C4-2B (cell line): ENCODE data around the gene SLC11A1.
A peak's percentile ranks its signal among the peaks of the same experiment; 100 is the strongest.

ENCODE experiments used
- H3K27ac ChIP-seq: fragments of 450-650 bp; 2 replicates; pipeline ENCODE4 v1.5.1; 2017
- ZFX ChIP-seq: fragments of 450-650 bp; IDR thresholded peaks from 2 replicates; pipeline ENCODE4 v1.6.1; 2017
- TF ChIP-seq, protein P1 (sequence below): fragments of 450-650 bp; conservative IDR thresholded peaks from 2 replicates; pipeline ENCODE4 v1.5.1; 2017; ENCODE audit warnings: mild to moderate bottlenecking

The SLC11A1 gene

DNA sequence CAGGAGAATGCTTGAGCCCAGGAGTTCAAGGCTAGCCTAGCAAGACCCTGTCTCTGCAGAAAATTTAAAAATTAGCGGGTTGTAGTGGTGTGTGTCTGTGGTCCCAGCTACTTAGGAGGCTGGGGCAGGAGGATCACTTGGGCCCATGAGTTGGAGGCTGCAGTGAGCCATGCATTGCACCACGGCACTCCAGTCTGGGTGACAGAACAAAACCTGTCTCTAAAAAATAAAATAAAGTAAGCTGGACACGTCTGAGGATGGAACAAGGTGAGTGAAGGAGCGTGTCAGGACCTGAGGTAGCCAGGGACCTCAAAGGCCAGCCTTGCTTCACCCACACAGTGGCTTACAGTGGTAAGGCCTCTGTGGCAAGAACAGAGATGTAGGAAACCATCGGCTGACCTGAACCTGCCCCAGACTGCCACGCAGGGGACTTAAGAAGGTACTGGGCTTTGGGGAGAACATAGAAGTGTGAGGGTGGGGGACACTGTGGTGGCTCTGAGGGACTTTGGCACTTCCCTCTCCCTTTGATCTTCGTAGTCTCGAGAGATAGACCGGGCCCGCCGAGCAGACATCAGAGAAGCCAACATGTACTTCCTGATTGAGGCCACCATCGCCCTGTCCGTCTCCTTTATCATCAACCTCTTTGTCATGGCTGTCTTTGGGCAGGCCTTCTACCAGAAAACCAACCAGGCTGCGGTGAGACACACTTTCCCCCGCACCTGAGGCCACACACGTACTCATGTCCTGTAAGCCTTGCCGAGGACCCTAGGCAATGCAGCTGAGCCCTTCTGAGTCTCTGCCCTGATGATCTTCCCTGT is 7.5 kb downstream of the SLC11A1 start:
- H3K27ac ChIP-seq = no peak overlapping the region
- no peak for TF ChIP-seq ZFX
- TF ChIP-seq, protein P1, sequence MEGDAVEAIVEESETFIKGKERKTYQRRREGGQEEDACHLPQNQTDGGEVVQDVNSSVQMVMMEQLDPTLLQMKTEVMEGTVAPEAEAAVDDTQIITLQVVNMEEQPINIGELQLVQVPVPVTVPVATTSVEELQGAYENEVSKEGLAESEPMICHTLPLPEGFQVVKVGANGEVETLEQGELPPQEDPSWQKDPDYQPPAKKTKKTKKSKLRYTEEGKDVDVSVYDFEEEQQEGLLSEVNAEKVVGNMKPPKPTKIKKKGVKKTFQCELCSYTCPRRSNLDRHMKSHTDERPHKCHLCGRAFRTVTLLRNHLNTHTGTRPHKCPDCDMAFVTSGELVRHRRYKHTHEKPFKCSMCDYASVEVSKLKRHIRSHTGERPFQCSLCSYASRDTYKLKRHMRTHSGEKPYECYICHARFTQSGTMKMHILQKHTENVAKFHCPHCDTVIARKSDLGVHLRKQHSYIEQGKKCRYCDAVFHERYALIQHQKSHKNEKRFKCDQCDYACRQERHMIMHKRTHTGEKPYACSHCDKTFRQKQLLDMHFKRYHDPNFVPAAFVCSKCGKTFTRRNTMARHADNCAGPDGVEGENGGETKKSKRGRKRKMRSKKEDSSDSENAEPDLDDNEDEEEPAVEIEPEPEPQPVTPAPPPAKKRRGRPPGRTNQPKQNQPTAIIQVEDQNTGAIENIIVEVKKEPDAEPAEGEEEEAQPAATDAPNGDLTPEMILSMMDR = no peak

DNA sequence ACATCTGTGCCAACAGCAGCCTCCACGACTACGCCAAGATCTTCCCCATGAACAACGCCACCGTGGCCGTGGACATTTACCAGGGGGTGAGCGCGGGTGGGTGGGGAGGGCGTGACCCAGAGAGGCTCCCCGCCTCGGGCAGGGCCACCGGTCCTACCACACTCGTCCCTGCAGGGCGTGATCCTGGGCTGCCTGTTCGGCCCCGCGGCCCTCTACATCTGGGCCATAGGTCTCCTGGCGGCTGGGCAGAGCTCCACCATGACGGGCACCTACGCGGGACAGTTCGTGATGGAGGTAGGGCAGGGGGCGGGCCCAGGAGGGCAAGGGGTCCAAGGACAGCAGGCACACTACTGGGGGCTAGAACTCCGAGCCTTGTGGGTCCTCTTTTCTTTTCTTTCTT is 9.1 kb downstream of the SLC11A1 start:
- no peak overlapping the region for H3K27ac ChIP-seq
- TF ChIP-seq, protein P1 = no peak
- TF ChIP-seq ZFX = no peak

- TF ChIP-seq ZFX = no peak
- TF ChIP-seq, protein P1 = no peak
Measured at GRCh38 chr2:218392459-218392858, 10.4 kb downstream of the SLC11A1 start.

DNA sequence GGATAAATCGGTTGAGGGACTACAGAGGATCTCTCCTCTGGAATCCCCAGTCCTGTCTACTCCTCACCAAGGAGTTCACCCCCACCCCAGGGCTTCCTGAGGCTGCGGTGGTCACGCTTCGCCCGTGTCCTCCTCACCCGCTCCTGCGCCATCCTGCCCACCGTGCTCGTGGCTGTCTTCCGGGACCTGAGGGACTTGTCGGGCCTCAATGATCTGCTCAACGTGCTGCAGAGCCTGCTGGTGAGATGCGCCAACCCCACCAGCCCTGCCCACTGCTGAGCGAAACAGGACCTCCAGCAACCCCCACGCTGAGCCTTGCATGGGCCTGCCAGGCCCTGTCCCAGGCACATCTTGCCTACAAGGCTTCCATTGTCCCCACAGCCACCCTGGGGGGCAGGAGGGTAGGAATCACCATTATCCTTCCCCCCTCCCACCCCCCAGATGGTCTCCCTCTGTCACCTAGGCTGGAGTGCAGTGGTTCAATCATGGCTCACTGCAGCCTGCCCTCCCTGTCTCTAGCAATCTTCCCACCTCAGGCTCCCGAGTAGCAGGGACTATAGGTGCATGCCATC is 10.9 kb downstream of the SLC11A1 start:
- H3K27ac ChIP-seq = no peak overlapping the region
- TF ChIP-seq, protein P1 = no peak
- TF ChIP-seq ZFX = no peak

More at GRCh38 chr2:218392459-218392858, 10.4 kb downstream of the SLC11A1 start:
- H3K27ac ChIP-seq = no peak overlapping the region

GRCh38 chr2:218393750-218394290 is 11.7 kb downstream of the SLC11A1 start:
- H3K27ac ChIP-seq = no peak overlapping the region
- TF ChIP-seq ZFX = no peak
- TF ChIP-seq, protein P1 = no peak

GRCh38 chr2:218394298-218395089 is 12.4 kb downstream of the SLC11A1 start:
- peak overlapping the region; percentile 95 for H3K27ac ChIP-seq
- no peak for TF ChIP-seq ZFX
- TF ChIP-seq, protein P1 = no peak

DNA sequence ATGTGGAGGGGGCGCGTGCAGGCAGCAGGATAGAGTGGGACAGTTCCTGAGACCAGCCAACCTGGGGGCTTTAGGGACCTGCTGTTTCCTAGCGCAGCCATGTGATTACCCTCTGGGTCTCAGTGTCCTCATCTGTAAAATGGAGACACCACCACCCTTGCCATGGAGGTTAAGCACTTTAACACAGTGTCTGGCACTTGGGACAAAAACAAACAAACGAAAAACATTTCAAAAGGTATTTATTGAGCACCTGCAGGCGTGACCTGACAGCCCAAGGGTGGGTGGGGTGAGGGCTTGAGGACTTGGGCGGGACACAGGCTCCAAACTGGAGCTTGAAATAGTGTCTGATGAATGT is 13.0 kb downstream of the SLC11A1 start:
- no peak for TF ChIP-seq ZFX
- TF ChIP-seq, protein P1 = no peak
- H3K27ac ChIP-seq = peak overlapping the region; percentile 95
